Panc1 (cell line): ENCODE results near the gene WASL. TPM values are rescaled to one million over a fixed set of nuclear protein-coding genes. Genes with fewer than 3 reads are reported as not detected.

Experiments used
- ATAC-seq: fragments of 200-7000 bp; cut with Tn5 transposase; 2 replicates; pipeline ENCODE4 v1.9.1; 2020; ENCODE audit warnings: mild to moderate bottlenecking, moderate library complexity
- BruUV-seq: library from RNA; stranded (reverse); fragments of 400-500 nt; replicated peaks from 2 replicates; lab custom pipeline; 2021; lab: Mats Ljungman, UMichigan
- CTCF ChIA-PET: fragments of 300-600 bp; sonication (Branson Sonifier 250); formaldehyde crosslinking; loops from one replicate; lab custom pipeline; 2022; ENCODE audit warnings: antibody characterized with exemption; lab: Charles Lee
- POLR2A ChIA-PET: fragments of 300-600 bp; sonication (Branson Sonifier 250); formaldehyde crosslinking; loops from one replicate; lab custom pipeline; 2022; ENCODE audit warnings: antibody characterized with exemption; lab: Charles Lee
- DNase-seq: peaks from one replicate; pipeline ENCODE4 v3.0.0-alpha.2; 2010; ENCODE audit warnings: low read depth, low spot score
- H3K27ac ChIP-seq: 2 replicates; pipeline ENCODE4 v1.5.1; 2011; ENCODE audit warnings: mild to moderate bottlenecking, low read length, inconsistent platforms
- H3K27me3 ChIP-seq: fragments of 200-500 bp; sonication (Bioruptor generic); 2 replicates; pipeline ENCODE4 v1.6.0; 2014; ENCODE audit warnings: low read length, inconsistent platforms; ENCODE audit not compliant: control insufficient read depth, insufficient read depth
- H3K36me3 ChIP-seq: fragments of 200-500 bp; sonication (Bioruptor generic); 2 replicates; pipeline ENCODE4 v1.5.1; 2014; ENCODE audit warnings: inconsistent platforms, mild to moderate bottlenecking, low read length, moderate library complexity; ENCODE audit not compliant: control insufficient read depth, insufficient read depth
- H3K4me1 ChIP-seq: 2 replicates; pipeline ENCODE4 v1.5.1; 2011; ENCODE audit warnings: inconsistent platforms, mild to moderate bottlenecking, low read length, moderate library complexity; ENCODE audit not compliant: control insufficient read depth, insufficient read depth
- H3K4me3 ChIP-seq, 2 experiments: 2 replicates each; pipeline ENCODE4 v1.5.1; 2011 to 2012; ENCODE audit warnings: low read depth in 2 of 2, low read length in 2 of 2, mild to moderate bottlenecking in 2 of 2, inconsistent platforms in 1 of 2, moderate library complexity in 1 of 2
- H3K9me3 ChIP-seq: fragments of 200-500 bp; sonication (Bioruptor generic); 2 replicates; pipeline ENCODE4 v1.5.1; 2014; ENCODE audit warnings: low read depth, mild to moderate bottlenecking, inconsistent platforms, low read length, moderate library complexity; ENCODE audit not compliant: control insufficient read depth, insufficient read depth
- POLR2AphosphoS5 ChIP-seq: IDR thresholded peaks from 2 replicates; pipeline ENCODE4 v1.6.1; 2012; ENCODE audit warnings: mild to moderate bottlenecking, low read depth, low read length, moderate library complexity
- SIN3A ChIP-seq: IDR thresholded peaks from 2 replicates; pipeline ENCODE4 v1.6.1; 2012; ENCODE audit warnings: low read depth, mild to moderate bottlenecking, low read length, moderate library complexity, borderline replicate concordance; ENCODE audit not compliant: insufficient read depth
- TCF7L2 ChIP-seq: IDR thresholded peaks from 2 replicates; pipeline ENCODE4 v1.6.1; 2011; ENCODE audit warnings: mild to moderate bottlenecking, low read depth, low read length, inconsistent platforms
- in situ Hi-C: cut with HindIII; loops from 2 replicates; pipeline ENCODE4 v1.10.0; 2016; ENCODE audit warnings: low sequenced_read_pairs, low pct_unique_long_range_greater_than_20kb
- intact Hi-C: fragments of 100-400 bp; cut with micrococcal nuclease; formaldehyde crosslinking; loops from one replicate; pipeline ENCODE4 v1.10.0; 2022; ENCODE audit not compliant: unreplicated experiment
- total RNA-seq: library from RNA; stranded (reverse); gene quantifications from one replicate; pipeline ENCODE4 v1.2.1, GENCODE V29; 2021; ENCODE audit not compliant: unreplicated experiment
- TF ChIP-seq, protein P1 (sequence below), 2 experiments: IDR thresholded peaks; 2 replicates each; pipeline ENCODE4 v1.6.1; 2011 to 2012; ENCODE audit warnings: low read depth in 2 of 2, control low read depth in 1 of 2, low read length in 1 of 2, mild to moderate bottlenecking in 1 of 2, moderate library complexity in 1 of 2; ENCODE audit not compliant: insufficient read depth in 1 of 2
- TF ChIP-seq, protein P2 (sequence below): fragments of 450-650 bp; IDR thresholded peaks from 2 replicates; pipeline ENCODE4 v1.5.1; 2017; ENCODE audit warnings: mild to moderate bottlenecking

The WASL gene
- total RNA-seq, 1 experiment from 2014 or later, result 29.6 TPM

DNA sequence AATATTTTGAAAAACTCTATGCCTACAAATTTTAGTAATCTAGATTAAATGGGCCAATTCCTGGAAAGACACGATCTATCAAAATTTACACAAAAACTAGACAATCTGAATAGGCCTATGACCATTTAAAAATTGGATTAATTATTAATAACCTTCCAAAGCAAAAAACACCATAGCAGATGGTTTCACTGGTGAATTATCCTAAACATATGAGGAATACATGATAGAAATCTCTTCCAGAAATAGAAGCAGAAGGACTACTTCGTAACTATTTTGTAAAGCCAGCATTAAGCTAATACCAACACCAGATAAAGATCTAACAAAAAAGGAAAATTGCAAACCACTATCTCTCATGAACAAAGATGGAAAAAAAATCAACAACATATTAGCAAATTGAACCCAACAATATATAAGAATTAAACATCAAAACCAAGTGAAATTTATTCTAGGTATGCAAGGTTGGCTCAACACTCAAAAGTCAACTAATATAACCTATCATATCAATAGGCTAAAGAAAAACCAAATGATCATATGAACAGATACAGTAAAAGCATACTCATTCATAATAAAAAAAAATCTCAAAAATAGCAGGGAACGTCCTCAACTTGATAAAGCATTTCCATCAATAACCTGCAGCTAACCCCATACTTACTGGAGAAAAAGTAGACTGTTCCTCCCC is 16.3 kb downstream of the WASL start:
- TF ChIP-seq, protein P1, sequence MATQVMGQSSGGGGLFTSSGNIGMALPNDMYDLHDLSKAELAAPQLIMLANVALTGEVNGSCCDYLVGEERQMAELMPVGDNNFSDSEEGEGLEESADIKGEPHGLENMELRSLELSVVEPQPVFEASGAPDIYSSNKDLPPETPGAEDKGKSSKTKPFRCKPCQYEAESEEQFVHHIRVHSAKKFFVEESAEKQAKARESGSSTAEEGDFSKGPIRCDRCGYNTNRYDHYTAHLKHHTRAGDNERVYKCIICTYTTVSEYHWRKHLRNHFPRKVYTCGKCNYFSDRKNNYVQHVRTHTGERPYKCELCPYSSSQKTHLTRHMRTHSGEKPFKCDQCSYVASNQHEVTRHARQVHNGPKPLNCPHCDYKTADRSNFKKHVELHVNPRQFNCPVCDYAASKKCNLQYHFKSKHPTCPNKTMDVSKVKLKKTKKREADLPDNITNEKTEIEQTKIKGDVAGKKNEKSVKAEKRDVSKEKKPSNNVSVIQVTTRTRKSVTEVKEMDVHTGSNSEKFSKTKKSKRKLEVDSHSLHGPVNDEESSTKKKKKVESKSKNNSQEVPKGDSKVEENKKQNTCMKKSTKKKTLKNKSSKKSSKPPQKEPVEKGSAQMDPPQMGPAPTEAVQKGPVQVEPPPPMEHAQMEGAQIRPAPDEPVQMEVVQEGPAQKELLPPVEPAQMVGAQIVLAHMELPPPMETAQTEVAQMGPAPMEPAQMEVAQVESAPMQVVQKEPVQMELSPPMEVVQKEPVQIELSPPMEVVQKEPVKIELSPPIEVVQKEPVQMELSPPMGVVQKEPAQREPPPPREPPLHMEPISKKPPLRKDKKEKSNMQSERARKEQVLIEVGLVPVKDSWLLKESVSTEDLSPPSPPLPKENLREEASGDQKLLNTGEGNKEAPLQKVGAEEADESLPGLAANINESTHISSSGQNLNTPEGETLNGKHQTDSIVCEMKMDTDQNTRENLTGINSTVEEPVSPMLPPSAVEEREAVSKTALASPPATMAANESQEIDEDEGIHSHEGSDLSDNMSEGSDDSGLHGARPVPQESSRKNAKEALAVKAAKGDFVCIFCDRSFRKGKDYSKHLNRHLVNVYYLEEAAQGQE (IDR thresholded peaks at IDR 0.05; ENCODE audit: insufficient read depth in 1 of 2, low read depth in 2 of 2, low read length in 1 of 2), result no peak
- no peak for TF ChIP-seq POLR2AphosphoS5
- no peak for TF ChIP-seq TCF7L2
- TF ChIP-seq SIN3A, result no peak
- TF ChIP-seq, protein P2, sequence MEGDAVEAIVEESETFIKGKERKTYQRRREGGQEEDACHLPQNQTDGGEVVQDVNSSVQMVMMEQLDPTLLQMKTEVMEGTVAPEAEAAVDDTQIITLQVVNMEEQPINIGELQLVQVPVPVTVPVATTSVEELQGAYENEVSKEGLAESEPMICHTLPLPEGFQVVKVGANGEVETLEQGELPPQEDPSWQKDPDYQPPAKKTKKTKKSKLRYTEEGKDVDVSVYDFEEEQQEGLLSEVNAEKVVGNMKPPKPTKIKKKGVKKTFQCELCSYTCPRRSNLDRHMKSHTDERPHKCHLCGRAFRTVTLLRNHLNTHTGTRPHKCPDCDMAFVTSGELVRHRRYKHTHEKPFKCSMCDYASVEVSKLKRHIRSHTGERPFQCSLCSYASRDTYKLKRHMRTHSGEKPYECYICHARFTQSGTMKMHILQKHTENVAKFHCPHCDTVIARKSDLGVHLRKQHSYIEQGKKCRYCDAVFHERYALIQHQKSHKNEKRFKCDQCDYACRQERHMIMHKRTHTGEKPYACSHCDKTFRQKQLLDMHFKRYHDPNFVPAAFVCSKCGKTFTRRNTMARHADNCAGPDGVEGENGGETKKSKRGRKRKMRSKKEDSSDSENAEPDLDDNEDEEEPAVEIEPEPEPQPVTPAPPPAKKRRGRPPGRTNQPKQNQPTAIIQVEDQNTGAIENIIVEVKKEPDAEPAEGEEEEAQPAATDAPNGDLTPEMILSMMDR, result no peak
- intact Hi-C loops, result no loop called here
- Histone ChIP-seq H3K4me3 (no peak overlapping the region), H3K27ac (no peak overlapping the region), H3K4me1 (no peaks in the 10 kb centered on the region), H3K27me3 (no peaks in the 10 kb centered on the region), H3K9me3 (no peaks in the 10 kb centered on the region; the same call in 1 of the 2 replicates), H3K36me3 (no peaks in the 10 kb centered on the region)
- POLR2A ChIA-PET, result no interaction called here
- in situ Hi-C loops, result no loop called here
- DNase-seq, result no peak
- CTCF ChIA-PET, result no interaction called here
- no TSS peak for BruUV-seq
- ATAC-seq, result no peak

DNA sequence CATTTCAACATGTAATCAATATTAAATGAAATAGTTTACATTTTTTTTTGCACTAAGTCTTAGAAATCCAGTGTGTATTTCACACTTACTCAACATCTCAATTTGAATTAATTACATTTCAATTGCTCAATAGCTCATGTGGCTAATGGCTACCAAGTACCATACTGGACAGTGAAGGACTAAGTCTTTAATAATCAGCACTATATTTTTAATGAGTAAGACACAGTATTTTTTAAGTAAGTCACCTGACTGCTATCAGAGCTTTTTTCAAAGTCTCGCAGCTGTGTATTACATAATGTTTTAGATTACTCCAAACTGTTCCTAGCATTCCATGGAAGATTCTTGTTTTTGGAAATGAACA is 19.6 kb downstream of the WASL start:
- no TSS peak for BruUV-seq
- Histone ChIP-seq H3K4me3 (no peak overlapping the region), H3K27me3 (no peaks in the 10 kb centered on the region), H3K27ac (no peak overlapping the region), H3K4me1 (peaks cover 9% of the 10 kb centered on the region), H3K9me3 (no peaks in the 10 kb centered on the region; the same call in 1 of the 2 replicates), H3K36me3 (no peaks in the 10 kb centered on the region)
- no peak for DNase-seq
- in situ Hi-C loops (no loop called here), intact Hi-C loops (no loop called here)
- no peak for TF ChIP-seq POLR2AphosphoS5
- no peak for TF ChIP-seq TCF7L2
- TF ChIP-seq, protein P2, result no peak
- TF ChIP-seq, protein P1 (IDR thresholded peaks at IDR 0.05; ENCODE audit: insufficient read depth in 1 of 2, low read depth in 2 of 2, low read length in 1 of 2), result no peak
- no peak for TF ChIP-seq SIN3A
- ChIA-PET POLR2A (no interaction called here), CTCF (no interaction called here)
- ATAC-seq, result no peak
